Tibial nerve (tissue), 3 donors: Measurements from ENCODE around the gene KRT1.

Source experiments
- POLR2A ChIP-seq, 2 donors: fragments of 450-650 bp; IDR thresholded peaks; one replicate each; pipeline ENCODE4 v1.6.1; 2017; ENCODE audit warnings: antibody characterized with exemption in 2 of 2, mild to moderate bottlenecking in 2 of 2, moderate library complexity in 2 of 2
- TF ChIP-seq, protein P1 (sequence below), 5 experiments: fragments of 200-600 bp in 3 of 5; fragments of 450-650 bp in 2 of 5; sonication (generic) in 3 of 5; IDR thresholded peaks; one replicate each; pipeline ENCODE4 v1.5.1; 2016 to 2019; ENCODE audit warnings: antibody characterized with exemption in 5 of 5, mild to moderate bottlenecking in 3 of 5, moderate library complexity in 2 of 5

DNA sequence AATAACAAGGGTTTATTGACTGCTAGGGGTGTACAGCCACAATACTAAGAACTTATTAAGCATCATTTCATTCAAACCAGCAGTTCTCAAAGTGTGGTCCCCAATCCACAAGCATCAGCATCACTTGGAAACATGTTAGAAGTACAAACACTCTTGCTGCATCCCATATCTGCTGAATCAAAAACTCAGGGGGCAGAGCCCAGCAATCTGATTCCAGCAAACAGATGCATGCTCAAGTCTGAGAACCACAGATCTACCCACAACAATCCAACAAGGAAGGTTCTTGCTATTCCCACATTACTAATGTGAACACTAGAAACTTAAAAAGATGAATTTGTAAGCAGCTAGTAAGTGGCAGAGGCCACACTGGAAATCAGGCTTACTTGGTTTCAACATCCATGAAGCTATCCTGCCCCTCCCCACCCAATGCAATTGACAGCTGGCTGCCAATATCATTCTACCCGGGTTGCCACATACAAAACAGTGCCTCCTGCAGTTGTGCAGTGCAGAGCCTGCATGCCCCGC is 16.9 kb upstream of the KRT1 start:
- TF ChIP-seq, protein P1, sequence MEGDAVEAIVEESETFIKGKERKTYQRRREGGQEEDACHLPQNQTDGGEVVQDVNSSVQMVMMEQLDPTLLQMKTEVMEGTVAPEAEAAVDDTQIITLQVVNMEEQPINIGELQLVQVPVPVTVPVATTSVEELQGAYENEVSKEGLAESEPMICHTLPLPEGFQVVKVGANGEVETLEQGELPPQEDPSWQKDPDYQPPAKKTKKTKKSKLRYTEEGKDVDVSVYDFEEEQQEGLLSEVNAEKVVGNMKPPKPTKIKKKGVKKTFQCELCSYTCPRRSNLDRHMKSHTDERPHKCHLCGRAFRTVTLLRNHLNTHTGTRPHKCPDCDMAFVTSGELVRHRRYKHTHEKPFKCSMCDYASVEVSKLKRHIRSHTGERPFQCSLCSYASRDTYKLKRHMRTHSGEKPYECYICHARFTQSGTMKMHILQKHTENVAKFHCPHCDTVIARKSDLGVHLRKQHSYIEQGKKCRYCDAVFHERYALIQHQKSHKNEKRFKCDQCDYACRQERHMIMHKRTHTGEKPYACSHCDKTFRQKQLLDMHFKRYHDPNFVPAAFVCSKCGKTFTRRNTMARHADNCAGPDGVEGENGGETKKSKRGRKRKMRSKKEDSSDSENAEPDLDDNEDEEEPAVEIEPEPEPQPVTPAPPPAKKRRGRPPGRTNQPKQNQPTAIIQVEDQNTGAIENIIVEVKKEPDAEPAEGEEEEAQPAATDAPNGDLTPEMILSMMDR (IDR thresholded peaks at IDR 0.05) = no peak
- TF ChIP-seq POLR2A (IDR thresholded peaks at IDR 0.05) = no peak
